Coronary artery (tissue), 2 donors: Measurements from ENCODE around the gene FUT9.

Experiments
- DNase-seq: peaks from one replicate; pipeline ENCODE4 v3.0.0-alpha.2; 2017; ENCODE audit warnings: low spot score
- H3K27ac ChIP-seq, 2 donors: fragments of 200-600 bp; sonication (generic); one replicate each; pipeline ENCODE4 v1.5.1; 2016 to 2019
- H3K4me3 ChIP-seq: fragments of 200-600 bp; sonication (generic); 2 replicates; pipeline ENCODE4 v1.5.1; 2016; ENCODE audit warnings: mild to moderate bottlenecking, moderate library complexity
- CTCF ChIP-seq: fragments of 200-600 bp; sonication (generic); IDR thresholded peaks from one replicate; pipeline ENCODE4 v1.5.1; 2019; ENCODE audit warnings: antibody characterized with exemption

Gene FUT9

GRCh38 chr6:96124778-96125177 is 109.0 kb downstream of the FUT9 start:
- no peak for DNase-seq
- Histone ChIP-seq H3K27ac (no peak overlapping the region), H3K4me3 (no peak overlapping the region)
- TF ChIP-seq CTCF = no peak

- TF ChIP-seq CTCF = no peak
- DNase-seq = no peak
- H3K27ac ChIP-seq = no peak overlapping the region
- H3K4me3 ChIP-seq = no peak overlapping the region
Observed at GRCh38 chr6:96138406-96138805, 122.6 kb downstream of the FUT9 start.

- no peak for TF ChIP-seq CTCF
- Histone ChIP-seq H3K27ac (no peak overlapping the region), H3K4me3 (no peak overlapping the region)
- DNase-seq = no peak
Observed at GRCh38 chr6:96142142-96142541, 126.4 kb downstream of the FUT9 start.

- no peak for DNase-seq
- no peak for TF ChIP-seq CTCF
- Histone ChIP-seq H3K4me3 (no peak overlapping the region), H3K27ac (no peak overlapping the region)
Observed at GRCh38 chr6:96150431-96150830, 134.7 kb downstream of the FUT9 start.

GRCh38 chr6:96151707-96152106 is 135.9 kb downstream of the FUT9 start:
- DNase-seq = no peak

GRCh38 chr6:96152114-96152708 is 136.4 kb downstream of the FUT9 start:
- no peak overlapping the region for H3K27ac ChIP-seq
- DNase-seq = no peak
- no peak for TF ChIP-seq CTCF
- H3K4me3 ChIP-seq = no peak overlapping the region

More at GRCh38 chr6:96151707-96152106, 135.9 kb downstream of the FUT9 start:
- Histone ChIP-seq H3K27ac (no peak overlapping the region), H3K4me3 (no peak overlapping the region)
- no peak for TF ChIP-seq CTCF

- no peak for DNase-seq
- no peak overlapping the region for H3K27ac ChIP-seq
- no peak overlapping the region for H3K4me3 ChIP-seq
- TF ChIP-seq CTCF = no peak
Observed at GRCh38 chr6:96153775-96154174, 138.0 kb downstream of the FUT9 start.
